Thyroid gland (tissue), 4 donors: ENCODE data around the gene PORCN. TPM values are rescaled to one million over a fixed set of nuclear protein-coding genes. Genes with fewer than 3 reads are reported as not detected.
"Not testable (repeated sequence)": the region's sequence is repeated elsewhere in the genome, so short reads cannot be mapped to it uniquely, and the experiment has no call there.

Source experiments
- DNase-seq, 2 donors: peaks; one replicate each; pipeline ENCODE4 v3.0.0-alpha.2; 2019
- H3K27ac ChIP-seq, 3 donors: fragments of 200-600 bp; sonication (generic); 1 replicate in 2 of 3; 2 replicates in 1 of 3; pipeline ENCODE4 v1.5.1; 2016 to 2019; ENCODE audit warnings: mild to moderate bottlenecking in 1 of 3, moderate library complexity in 1 of 3
- H3K27me3 ChIP-seq: fragments of 200-600 bp; sonication (generic); one replicate; pipeline ENCODE4 v1.5.1; 2019
- H3K36me3 ChIP-seq, 2 donors: fragments of 200-600 bp; sonication (generic); one replicate each; pipeline ENCODE4 v1.5.1; 2016 to 2019
- H3K4me1 ChIP-seq, 2 donors: fragments of 200-600 bp; sonication (generic); one replicate each; pipeline ENCODE4 v1.5.1; 2017 to 2019
- H3K4me3 ChIP-seq, 3 donors: fragments of 200-600 bp; sonication (generic); replicated peaks in 1 of 3; 1 replicate in 2 of 3; 2 replicates in 1 of 3; pipeline ENCODE4 v1.5.1; 2016; ENCODE audit warnings: mild to moderate bottlenecking in 1 of 3
- H3K9me3 ChIP-seq: fragments of 200-600 bp; sonication (generic); one replicate; pipeline ENCODE4 v1.5.1; 2017
- POLR2A ChIP-seq, 2 donors: fragments of 450-650 bp; IDR thresholded peaks; one replicate each; pipeline ENCODE4 v1.6.1; 2017; ENCODE audit warnings: antibody characterized with exemption in 2 of 2, mild to moderate bottlenecking in 2 of 2, moderate library complexity in 1 of 2
- WGBS, 2 donors: methylation state at CpG; one replicate each; pipeline ENCODE4 v1.1.5; 2017; 5-methylcytosine and 5-hydroxymethylcytosine counted together
- intact Hi-C: fragments of 100-400 bp; cut with DNase I; formaldehyde crosslinking; loops from one replicate; pipeline ENCODE4 v1.15.1; 2023
- total RNA-seq, 4 donors: library from RNA; depleted of rRNA; stranded (reverse); fragments of >200 nt; gene quantifications; one replicate each; pipeline ENCODE4 v1.2.3, GENCODE V29; 2016
- TF ChIP-seq, protein P1 (sequence below), 6 experiments: fragments of 200-600 bp in 3 of 6; fragments of 450-650 bp in 3 of 6; sonication (generic) in 3 of 6; IDR thresholded peaks; one replicate each; pipeline ENCODE4 v1.5.1; 2016 to 2019; ENCODE audit warnings: antibody characterized with exemption in 6 of 6, mild to moderate bottlenecking in 2 of 6, inconsistent platforms in 1 of 6, moderate library complexity in 1 of 6

The PORCN gene
- total RNA-seq, 4 donors from 2014 or later: 14.5 to 36.4 (median 21.4) TPM

DNA sequence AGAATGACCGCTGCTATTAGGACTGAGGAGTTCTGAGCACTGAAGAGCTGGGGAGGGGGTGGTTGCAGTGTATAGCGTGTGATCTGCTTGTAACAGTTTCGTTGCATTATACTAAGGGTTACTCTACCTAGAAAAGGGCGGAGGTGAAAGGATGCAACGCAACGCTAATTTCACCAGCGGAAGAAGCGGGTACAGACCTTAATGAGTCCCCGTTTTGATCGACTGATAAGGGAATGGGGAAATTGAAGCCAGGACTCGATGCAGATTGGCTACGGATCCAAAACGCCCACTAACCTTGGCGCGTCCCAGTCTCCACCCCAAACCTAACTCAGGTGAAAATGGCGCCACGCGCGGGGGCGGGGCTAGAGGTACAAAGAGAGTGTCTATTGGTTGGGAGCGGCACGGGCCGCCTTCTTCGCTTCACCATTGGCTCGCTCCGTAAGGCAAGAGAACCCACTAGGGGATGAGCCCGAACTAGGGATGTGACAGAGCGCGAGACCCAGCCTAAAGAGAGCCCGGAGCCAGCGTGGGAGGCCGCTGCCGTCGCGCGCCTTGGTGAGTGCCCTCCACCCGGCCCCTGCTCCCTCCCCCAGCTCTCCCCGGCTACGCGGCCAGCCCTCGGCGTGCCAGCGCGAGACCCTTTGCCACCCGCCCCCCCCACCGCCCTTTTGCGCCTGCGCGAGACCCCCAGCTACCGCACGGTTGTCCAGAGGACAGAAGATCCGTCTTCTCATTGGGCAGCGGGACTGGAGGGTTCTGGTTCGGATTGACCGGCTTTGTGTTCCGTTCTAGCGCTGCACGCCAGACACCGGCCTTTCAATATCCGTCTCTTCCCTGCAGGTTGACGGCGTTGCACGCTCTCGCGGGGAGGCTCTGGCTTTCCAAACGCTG is 12.8 kb downstream of the PORCN start, which contains the start of gene EBP:
Gene EBP, plus strand, starts transcription at position 456 of the 891 bp plus-strand sequence. CDS start 1,964 bp downstream, outside the sequence.
- H3K4me3 ChIP-seq: peak within 1 kb of the TSS in 2 of 3 donors; percentile 39 to 51
- peak within 1 kb of the TSS; percentile 51 to 71 (median 55) for H3K27ac ChIP-seq
- H3K27me3 ChIP-seq: no peaks in the 10 kb centered on the region
- H3K4me1 ChIP-seq: peaks cover 0 to 4% of the 10 kb centered on the region in 2 donors
- DNase-seq: peak; percentile 92 to 94
- H3K36me3 ChIP-seq: no peaks in the 10 kb centered on the region
- peak in 1 of 2 donors; percentile 76 for TF ChIP-seq POLR2A (IDR thresholded peaks at IDR 0.05)
- TF ChIP-seq, protein P1, sequence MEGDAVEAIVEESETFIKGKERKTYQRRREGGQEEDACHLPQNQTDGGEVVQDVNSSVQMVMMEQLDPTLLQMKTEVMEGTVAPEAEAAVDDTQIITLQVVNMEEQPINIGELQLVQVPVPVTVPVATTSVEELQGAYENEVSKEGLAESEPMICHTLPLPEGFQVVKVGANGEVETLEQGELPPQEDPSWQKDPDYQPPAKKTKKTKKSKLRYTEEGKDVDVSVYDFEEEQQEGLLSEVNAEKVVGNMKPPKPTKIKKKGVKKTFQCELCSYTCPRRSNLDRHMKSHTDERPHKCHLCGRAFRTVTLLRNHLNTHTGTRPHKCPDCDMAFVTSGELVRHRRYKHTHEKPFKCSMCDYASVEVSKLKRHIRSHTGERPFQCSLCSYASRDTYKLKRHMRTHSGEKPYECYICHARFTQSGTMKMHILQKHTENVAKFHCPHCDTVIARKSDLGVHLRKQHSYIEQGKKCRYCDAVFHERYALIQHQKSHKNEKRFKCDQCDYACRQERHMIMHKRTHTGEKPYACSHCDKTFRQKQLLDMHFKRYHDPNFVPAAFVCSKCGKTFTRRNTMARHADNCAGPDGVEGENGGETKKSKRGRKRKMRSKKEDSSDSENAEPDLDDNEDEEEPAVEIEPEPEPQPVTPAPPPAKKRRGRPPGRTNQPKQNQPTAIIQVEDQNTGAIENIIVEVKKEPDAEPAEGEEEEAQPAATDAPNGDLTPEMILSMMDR (IDR thresholded peaks at IDR 0.05): no peak
- WGBS, 2 donors: 1 to 2% methylated on average over 18 to 31 of the region's 66 CpGs
- intact Hi-C loops: no loop called here
- H3K9me3 ChIP-seq: no peaks in the 10 kb centered on the region

DNA sequence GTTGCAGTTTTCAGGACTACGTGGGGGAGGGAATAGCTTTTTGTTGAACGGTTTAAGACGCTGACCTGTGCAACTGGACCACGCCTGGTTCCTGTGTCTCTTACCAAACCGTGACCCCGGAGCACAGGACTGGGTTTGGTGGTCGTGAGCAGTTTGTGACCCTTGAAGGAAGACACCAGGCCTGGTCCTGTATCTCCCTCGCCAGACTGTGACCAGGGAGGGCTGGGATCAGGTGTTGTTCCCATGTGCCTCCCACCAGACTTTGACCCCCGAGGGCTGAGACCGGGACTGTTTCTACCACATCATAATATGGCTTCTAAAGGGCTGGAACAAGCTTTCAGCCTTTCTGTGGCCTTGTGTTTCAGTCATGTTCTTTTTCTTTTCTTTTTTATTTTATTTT is 13.5 kb downstream of the PORCN start:
- no peaks in the 10 kb centered on the region for H3K9me3 ChIP-seq
- H3K4me3 ChIP-seq: peak overlapping the region in 1 of 3 donors; percentile 39
- peaks cover 0 to 4% of the 10 kb centered on the region in 2 donors for H3K4me1 ChIP-seq
- WGBS, 2 donors: 10 to 22% methylated on average over 2 to 7 of the region's 10 CpGs
- DNase-seq: no peak
- no peak for TF ChIP-seq POLR2A (IDR thresholded peaks at IDR 0.05)
- TF ChIP-seq, protein P1 (IDR thresholded peaks at IDR 0.05): no peak
- no peaks in the 10 kb centered on the region for H3K27me3 ChIP-seq
- peak overlapping the region in 2 of 3 donors; percentile 51 to 71 for H3K27ac ChIP-seq
- intact Hi-C loops: no loop called here
- H3K36me3 ChIP-seq: no peaks in the 10 kb centered on the region

DNA sequence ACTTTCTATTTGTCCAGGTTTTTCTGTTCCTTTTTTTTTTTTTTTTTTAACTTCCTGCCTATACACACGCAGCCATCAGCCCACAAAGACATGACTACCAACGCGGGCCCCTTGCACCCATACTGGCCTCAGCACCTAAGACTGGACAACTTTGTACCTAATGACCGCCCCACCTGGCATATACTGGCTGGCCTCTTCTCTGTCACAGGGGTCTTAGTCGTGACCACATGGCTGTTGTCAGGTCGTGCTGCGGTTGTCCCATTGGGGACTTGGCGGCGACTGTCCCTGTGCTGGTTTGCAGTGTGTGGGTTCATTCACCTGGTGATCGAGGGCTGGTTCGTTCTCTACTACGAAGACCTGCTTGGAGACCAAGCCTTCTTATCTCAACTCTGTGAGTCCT is 14.9 kb downstream of the PORCN start:
- intact Hi-C loops: no loop called here
- no peak for DNase-seq

DNA sequence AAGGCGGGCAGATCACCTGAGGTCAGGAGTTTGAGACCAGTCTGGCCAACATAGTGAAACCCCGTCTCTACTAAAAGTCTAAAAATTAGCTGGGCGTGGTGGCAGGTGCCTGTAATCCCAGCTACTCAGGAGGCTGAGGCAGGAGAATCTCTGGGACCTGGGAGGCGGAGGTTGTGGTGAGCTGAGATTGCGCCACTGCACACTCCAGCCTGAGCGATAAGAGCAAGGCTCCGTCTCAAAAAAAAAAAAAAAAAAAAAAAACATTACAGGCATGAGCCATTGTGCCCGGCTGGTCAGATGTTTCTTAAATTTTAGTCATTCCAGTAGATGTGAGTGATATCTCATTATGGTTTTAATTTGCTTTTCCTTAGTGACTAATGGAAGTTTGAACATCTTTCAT is 17.1 kb downstream of the PORCN start:
- DNase-seq, H3K27me3 ChIP-seq, intact Hi-C loops, H3K4me1 ChIP-seq, H3K4me3 ChIP-seq, H3K36me3 ChIP-seq, H3K9me3 ChIP-seq, H3K27ac ChIP-seq: not testable (repeated sequence)
- 93 to 94% methylated on average over 7 to 8 of the region's 8 CpGs for WGBS, 2 donors

More for the DNA sequence above, 14.9 kb downstream of the PORCN start:
- 91 to 93% methylated on average over 10 to 12 of the region's 12 CpGs for WGBS, 2 donors
- Histone ChIP-seq H3K4me1 (peaks cover 0 to 4% of the 10 kb centered on the region in 2 donors), H3K9me3 (no peaks in the 10 kb centered on the region), H3K27ac (no peak overlapping the region), H3K4me3 (no peak overlapping the region), H3K27me3 (no peaks in the 10 kb centered on the region), H3K36me3 (no peaks in the 10 kb centered on the region)
- TF ChIP-seq, protein P1 (IDR thresholded peaks at IDR 0.05): no peak
- no peak for TF ChIP-seq POLR2A (IDR thresholded peaks at IDR 0.05)

DNA sequence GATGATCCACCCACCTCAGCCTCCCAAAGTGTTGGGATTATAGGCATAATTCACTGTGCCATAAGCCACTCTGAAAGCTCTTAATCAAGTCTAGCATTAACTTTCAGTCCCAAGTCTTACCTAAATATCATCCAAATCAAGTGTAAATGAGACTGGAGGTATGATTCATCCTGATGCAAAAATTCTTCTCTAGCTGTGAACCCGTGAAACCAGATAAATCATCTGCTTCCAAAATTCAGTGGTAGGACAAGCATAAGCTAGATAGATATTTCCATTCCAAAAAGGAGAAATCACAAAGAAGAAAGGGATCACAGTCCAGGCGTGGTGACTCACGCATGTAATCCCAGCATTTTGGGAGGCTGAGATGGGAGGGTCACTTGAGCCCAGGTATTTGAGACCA is 21.9 kb downstream of the PORCN start:
- Histone ChIP-seq H3K27me3 (no peaks in the 10 kb centered on the region), H3K4me1 (no peaks in the 10 kb centered on the region), H3K4me3 (no peak overlapping the region), H3K9me3 (no peaks in the 10 kb centered on the region), H3K27ac (no peak overlapping the region), H3K36me3 (no peaks in the 10 kb centered on the region)
- 85 to 100% methylated on average over 3 of the region's 3 CpGs for WGBS, 2 donors
- intact Hi-C loops: no loop called here
- no peak for DNase-seq
- TF ChIP-seq, protein P1 (IDR thresholded peaks at IDR 0.05): no peak
- TF ChIP-seq POLR2A (IDR thresholded peaks at IDR 0.05): no peak
